Measurements from ENCODE around the gene ASB6.
A peak's percentile ranks its signal among the peaks of the same experiment; 100 is the strongest.

ASB6 gene

GRCh38 chr9:129604056-129604765, 37.7 kb downstream of the ASB6 start:
- no peak overlapping the region for H3K4me3 ChIP-seq (ENCODE audit: low read length)
- TF ChIP-seq, protein P1, sequence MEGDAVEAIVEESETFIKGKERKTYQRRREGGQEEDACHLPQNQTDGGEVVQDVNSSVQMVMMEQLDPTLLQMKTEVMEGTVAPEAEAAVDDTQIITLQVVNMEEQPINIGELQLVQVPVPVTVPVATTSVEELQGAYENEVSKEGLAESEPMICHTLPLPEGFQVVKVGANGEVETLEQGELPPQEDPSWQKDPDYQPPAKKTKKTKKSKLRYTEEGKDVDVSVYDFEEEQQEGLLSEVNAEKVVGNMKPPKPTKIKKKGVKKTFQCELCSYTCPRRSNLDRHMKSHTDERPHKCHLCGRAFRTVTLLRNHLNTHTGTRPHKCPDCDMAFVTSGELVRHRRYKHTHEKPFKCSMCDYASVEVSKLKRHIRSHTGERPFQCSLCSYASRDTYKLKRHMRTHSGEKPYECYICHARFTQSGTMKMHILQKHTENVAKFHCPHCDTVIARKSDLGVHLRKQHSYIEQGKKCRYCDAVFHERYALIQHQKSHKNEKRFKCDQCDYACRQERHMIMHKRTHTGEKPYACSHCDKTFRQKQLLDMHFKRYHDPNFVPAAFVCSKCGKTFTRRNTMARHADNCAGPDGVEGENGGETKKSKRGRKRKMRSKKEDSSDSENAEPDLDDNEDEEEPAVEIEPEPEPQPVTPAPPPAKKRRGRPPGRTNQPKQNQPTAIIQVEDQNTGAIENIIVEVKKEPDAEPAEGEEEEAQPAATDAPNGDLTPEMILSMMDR (IDR thresholded peaks at IDR 0.05; ENCODE audit: insufficient read depth, low read depth, low read length, missing control alignments), result no peak
- no peak for DNase-seq (ENCODE audit: low read depth)

- no peak overlapping the region for H3K4me3 ChIP-seq (ENCODE audit: low read length)
- DNase-seq (ENCODE audit: low read depth), result no peak
- TF ChIP-seq, protein P1 (IDR thresholded peaks at IDR 0.05; ENCODE audit: insufficient read depth, low read depth, low read length, missing control alignments), result no peak
These were observed 39.1 kb downstream of the ASB6 start for GRCh38 chr9:129602598-129603415.

DNA sequence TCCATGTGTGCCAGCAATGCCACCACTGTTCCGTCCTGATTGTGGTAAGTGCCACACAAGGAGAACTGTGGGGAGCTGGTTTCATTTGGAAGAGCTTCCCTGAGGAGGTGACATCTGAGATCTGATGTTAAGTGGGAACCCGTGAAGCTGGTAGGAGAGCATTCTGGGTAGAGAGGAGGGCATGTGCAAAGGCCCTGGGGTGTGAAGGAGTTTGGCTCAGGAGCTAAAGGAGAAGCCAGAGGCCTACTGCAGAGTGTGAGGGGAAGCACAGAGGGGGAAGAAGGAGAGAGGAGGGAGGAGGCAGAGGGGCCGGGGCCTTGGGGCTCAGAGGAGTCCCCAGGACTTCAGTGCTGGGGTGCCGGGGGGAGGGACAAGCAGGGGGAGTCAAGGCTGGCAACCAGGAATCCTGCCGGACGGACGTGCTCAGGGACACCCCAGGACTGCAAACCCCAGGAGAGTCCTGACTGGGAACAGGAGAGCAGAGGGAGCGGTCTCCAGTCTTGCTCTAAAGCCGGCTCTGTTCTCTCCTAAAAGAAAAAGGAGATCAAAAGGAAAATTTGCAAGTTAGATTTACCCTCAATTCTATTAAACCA, 40.8 kb downstream of the ASB6 start:
- DNase-seq (ENCODE audit: low read depth), result no peak
- TF ChIP-seq, protein P1 (IDR thresholded peaks at IDR 0.05; ENCODE audit: insufficient read depth, low read depth, low read length, missing control alignments), result no peak
- H3K4me3 ChIP-seq (ENCODE audit: low read length), result no peak overlapping the region

GRCh38 chr9:129598089-129598596, 43.8 kb downstream of the ASB6 start:
- DNase-seq (ENCODE audit: low read depth), result no peak
- H3K4me3 ChIP-seq (ENCODE audit: low read length), result no peak overlapping the region
- TF ChIP-seq, protein P1 (IDR thresholded peaks at IDR 0.05; ENCODE audit: insufficient read depth, low read depth, low read length, missing control alignments), result no peak

DNA sequence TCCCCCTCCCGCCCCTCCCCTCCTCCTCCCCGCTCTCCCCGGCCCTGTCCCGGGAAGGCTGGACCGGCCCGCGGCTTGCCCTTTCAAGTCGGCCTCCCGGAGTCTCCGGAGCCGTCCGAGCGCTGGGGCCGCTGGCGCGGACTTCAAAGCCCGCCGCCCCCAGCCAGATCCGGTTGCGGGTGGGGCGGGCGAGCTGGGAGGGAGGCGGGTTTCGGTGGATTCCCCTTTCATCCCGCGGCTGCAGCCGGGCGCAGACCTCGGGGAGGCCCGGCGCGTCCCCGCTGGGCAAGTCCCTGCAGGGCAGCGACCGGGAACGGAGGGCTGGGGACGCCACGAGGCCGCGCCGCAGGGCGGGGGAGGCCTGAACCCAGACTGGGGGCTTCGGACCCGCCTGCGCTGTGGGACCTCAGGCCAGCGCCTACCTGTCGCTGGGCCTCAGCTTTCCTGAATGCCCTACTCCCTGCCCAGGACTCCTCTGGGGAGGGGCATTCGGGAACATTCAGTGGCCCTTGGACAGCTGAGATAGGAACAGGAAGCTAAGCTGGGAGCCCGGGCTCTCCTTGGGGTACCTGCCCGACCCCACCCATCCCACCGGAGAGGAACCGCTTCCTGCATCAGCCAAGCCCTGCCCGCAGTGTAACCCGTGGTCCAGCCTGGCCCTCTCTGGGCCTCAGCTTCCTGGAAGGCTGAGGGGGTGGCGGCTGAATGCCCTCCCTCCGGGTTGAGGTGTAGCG, 44.4 kb downstream of the ASB6 start:
- peak; percentile 38 for DNase-seq (ENCODE audit: low read depth)
- H3K4me3 ChIP-seq (ENCODE audit: low read length), result peak overlapping the region; percentile 31
- TF ChIP-seq, protein P1 (IDR thresholded peaks at IDR 0.05; ENCODE audit: insufficient read depth, low read depth, low read length, missing control alignments), result no peak

- TF ChIP-seq, protein P1 (IDR thresholded peaks at IDR 0.05; ENCODE audit: insufficient read depth, low read depth, low read length, missing control alignments), result no peak
- peak; percentile 38 for DNase-seq (ENCODE audit: low read depth)
These were observed 45.2 kb downstream of the ASB6 start for GRCh38 chr9:129596541-129597331.

More at GRCh38 chr9:129596541-129597331, 45.2 kb downstream of the ASB6 start:
- H3K4me3 ChIP-seq (ENCODE audit: low read length), result peak overlapping the region; percentile 16

All from epithelial cell of esophagus (primary cell).